NCI-H1092 (cell line): Measurements from ENCODE around the gene RAB30.
"Not testable (repeated sequence)": the region's sequence is repeated elsewhere in the genome, so short reads cannot be mapped to it uniquely, and the experiment has no call there.

Experiments used
- DNase-seq: peaks from one replicate; lab custom pipeline; 2025; lab: John Stamatoyannopoulos, UW

The RAB30 gene

DNA sequence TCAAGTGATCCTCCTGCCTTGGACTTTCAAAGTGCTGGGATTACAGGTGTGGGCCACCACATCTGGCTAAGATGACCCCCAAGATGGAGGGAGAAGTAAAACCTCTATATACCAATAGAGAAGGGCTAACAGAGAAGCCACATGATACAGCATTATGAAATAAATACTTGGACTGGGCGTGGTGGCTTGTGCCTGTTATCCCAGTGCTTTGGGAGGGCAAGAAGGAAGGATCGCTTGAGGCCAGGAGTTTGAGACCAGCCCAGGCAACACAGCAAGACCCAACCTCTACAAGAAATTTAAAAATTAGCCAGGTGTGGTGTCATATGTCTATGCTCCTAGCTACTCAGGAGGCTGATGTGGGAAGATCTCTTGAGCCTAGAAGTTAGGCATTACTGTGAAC lies 61.7 kb downstream of the RAB30 start:
- no peak for DNase-seq

DNA sequence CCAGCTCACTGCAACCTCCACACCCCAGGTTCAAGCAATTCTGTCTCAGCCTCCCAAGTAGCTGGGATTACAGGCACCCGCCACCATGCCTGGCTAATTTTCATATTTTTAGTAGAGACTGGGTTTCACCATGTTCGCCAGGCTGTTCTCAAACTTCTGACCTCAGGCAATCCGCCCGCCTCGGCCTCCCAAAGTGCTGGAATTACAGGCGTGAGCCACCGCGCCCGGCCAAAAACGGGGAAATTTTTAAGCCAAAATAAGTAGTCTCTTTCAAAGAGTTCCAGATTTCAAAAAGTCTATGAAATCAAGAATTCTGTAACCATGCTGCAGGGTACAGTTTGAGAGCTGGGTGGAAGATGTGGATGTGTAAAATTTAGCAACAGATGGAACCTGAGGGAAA lies 62.6 kb downstream of the RAB30 start:
- DNase-seq, result not testable (repeated sequence)

DNA sequence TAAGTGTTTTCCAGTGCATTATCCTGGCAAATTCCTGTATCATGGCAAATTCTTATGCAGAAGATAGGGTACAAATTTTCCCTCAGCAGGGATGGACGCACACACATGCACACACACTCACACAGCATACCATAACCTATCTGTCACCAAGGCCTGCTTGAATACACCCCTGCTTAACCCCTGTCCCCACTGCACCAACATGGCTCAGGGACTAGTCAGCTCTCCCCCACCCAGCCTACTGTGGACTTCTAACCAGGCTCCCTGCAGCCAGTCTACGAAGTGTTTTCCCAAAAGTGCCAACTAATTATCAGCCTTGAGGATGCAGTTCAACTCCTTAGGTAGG lies 63.1 kb downstream of the RAB30 start:
- no peak for DNase-seq

DNA sequence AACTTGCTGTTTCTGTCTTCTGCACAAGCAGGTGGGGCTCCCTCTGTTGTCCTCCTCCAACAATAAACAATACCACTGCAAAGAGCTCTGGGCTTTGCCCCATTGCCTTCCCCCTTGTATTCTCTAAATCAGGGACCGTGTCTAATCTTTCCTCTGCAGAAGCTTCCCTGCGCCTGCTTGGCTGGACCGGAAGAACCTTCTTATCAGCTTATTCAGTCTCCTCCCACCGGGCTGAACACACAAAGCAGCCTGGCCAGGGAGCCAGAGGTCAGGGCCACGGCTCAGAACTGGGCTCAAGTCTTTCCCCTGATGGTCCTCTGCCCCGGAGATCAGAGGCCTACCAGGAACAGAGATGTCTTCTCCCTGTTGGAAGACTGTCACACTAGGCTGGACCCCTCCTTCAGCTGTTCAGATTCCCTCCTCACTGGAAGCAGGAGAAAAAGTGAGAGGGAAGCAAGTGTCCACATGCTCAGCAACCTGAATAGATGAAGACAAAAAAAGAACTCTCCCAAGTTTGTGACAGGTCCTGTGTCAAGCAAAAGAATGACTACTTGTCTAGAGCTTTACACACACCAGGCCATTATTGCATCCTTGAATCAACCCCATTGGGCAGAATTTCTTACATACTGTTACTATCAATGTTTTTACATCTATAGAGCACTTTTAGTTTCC lies 63.7 kb downstream of the RAB30 start:
- no peak for DNase-seq

DNA sequence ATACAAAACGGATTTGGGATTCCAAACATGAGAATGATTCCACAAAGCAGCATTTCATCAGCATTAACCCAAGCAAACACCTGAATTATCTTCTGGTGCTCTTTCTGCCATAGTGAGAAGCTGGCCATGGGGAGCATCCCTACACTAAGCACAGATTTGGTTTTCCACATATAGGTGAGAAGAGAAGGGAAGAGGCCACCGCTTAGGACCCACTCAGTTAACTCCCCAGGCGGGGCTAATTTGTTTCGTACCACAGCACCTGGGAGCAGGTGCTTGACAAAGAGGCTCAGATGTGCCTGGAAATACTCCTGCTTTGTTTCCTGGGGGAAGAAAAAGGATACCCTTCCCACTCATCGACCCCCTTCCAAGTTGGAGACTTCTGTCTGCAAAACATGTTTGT lies 64.2 kb downstream of the RAB30 start:
- no peak for DNase-seq

DNA sequence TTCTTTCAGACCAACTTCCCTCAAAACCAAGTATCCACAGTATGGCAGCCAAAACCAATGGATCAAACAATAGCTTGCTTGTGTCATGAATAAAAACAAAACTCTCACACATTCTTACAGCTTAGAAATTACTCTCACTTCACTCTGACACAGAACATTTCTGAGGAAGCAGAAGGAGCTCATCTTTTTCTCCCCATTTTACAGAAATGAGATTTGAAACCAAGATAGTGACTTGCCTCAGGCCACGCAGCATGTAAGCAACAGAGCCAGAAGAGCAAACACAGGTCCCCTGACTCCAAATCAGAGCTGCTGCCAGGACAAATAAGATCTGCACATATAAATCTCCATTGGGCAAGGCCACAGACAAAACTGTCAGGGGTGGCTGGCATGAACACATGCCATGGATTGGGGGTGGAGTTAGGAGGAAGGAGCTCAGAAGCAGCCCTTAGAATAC lies 64.8 kb downstream of the RAB30 start:
- DNase-seq, result no peak

DNA sequence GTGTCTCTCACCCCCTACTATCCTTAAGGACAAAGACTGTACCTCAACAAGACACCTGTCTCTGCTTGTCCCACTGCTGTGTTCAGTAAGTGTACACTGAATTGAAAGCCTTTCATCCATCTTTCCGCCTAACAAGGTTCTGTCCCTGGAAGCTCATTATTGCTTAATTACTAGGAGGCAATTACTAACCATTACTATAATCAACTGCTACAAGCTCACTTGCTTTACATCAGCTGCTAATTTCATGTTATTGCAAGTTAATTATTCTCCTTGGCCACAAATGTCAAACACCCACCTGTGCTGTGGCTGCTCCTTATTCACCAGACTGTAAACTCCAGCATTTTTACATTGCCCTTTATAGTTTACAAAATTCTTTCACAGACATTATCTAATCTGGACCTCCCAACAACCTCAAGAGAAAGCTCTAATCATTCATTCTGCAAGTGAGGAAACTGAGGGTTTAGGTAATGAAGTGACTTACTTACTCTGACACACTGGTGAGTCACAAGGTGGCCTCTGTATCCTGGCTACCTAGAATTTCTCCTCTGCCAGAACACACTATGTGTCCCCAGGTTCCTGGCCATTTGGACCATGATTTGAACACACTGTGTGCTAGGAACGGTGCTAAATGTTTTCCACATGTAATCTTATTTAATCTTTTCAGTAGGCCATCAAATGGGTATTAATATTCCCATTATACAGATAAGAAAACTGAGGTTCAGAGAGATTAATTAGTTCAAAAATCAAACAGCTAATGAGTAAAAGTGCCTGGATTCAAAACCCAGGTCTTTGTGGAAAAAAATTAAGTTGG lies 66.7 kb downstream of the RAB30 start:
- DNase-seq, result no peak

DNA sequence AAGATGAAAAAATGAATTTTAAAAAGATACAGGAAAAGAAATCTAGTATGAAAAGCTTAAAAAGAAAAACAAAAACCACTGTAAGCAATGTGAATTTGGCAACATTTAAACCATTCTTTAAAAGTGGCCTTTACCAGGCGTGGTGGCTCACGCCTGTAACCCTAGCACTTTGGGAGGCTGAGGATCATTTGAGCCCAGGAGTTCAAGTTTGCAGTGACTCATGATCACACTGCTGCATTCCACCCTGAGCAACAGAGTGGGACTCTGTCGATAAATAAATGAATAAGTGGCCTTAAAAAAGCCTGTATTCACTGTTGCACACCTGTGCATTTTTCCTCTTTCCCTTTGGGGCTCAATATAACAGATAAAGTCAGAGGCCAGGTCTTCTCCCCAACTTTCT lies 69.2 kb downstream of the RAB30 start:
- no peak for DNase-seq

DNA sequence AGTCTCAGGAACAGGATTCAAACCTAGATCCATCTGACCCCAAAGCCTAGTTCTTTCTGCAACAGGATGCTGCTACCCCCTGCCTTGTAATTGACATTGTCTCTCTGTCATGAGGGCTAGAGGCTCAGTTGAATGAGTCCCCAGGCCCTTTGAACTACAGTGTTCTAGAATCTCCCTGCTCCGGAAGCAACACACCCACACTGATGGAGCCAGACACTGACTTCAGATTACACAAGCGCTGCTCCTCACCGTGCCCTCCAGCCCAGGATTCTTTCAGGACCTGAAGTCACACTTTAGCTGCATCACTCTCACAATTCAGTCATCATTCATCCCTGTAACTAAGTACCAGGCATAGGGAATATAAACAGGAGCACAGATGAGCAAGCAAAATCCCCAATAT lies 69.6 kb downstream of the RAB30 start:
- DNase-seq, result no peak

DNA sequence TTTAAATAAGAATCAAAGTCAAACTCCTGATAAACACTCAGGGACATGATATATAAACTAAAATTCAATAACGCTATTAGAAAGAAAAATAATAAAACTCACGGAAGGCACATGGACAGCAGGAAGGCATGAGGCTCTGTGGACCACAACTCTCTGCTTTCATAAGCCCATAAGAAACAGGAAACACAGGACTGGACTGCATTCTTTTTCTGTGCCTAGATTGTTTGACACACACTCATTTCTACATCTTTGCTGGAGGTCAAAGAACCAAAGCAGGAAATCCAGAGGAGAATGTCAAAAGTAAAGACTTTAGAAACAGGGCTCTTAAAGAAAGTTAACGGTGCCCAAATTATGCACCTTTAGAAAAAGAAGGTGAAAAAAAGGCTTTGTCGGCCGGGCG lies 71.3 kb downstream of the RAB30 start:
- DNase-seq, result no peak

DNA sequence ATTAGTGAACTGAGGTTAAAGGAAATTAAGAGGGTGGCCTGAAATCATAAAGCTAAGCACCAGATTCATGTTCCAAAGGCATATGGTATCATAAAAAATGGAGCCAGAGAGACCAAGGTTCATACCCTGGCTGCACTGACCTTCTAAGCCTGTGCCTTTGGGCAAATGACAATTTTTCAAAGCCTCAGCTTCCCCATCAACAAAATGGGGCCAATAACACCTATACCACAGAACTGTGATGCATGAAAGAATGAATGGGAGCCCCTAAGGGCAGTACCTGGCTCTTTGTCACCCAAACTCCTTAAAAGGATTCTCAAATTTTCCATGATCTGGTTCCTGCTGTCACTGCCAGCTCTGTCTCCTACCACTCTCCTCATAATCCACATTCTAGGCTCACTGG lies 72.5 kb downstream of the RAB30 start:
- no peak for DNase-seq

DNA sequence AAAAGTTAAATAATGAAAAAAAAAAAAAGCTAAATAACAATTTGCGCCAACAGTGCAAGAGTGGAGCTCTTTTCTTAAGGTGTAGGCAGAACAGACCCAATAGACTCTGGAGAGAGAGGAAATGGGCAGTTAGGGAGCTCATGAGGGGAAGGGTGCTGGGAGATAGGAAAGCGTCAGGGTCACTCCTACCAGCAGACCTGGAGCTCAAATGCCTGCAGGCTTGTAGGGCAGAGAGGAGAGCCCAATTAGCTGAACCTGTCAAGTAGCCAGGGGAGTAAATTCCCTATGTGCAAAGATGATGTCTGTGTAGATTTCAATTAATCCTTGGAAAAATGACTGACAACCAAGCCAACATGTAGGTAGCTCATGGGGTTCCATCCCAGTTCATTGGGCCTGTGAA lies 73.0 kb downstream of the RAB30 start:
- DNase-seq, result no peak

DNA sequence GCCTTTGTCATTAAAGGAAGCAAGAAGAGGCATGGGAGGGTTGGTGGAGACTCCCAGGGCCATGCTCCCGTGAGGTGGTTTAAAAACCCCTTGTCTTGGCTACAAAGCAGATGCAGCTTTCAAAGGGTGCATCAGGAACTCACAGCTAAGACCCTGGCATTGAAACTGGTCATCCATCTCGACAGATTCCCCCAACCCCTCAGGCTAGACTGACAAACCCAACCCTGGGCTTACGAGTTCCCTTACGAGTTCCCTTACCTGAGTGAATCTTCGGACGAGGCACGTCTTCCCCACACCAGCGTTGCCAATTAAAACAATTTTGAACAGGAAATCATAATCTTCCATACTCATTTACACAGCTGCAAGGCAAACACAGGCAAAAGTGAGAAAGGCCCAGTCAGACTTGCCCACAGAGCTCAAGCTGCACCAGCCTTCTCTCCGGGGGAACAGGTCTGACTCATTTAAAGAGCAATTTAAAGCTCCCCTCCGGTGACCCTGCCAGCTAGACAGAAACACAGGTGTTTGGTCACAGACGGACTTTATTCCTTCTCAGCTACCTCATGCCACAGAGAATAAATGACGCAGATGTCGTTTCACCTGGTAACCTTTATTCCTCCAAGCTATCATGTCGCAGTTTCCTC lies 74.6 kb downstream of the RAB30 start:
- no peak for DNase-seq

DNA sequence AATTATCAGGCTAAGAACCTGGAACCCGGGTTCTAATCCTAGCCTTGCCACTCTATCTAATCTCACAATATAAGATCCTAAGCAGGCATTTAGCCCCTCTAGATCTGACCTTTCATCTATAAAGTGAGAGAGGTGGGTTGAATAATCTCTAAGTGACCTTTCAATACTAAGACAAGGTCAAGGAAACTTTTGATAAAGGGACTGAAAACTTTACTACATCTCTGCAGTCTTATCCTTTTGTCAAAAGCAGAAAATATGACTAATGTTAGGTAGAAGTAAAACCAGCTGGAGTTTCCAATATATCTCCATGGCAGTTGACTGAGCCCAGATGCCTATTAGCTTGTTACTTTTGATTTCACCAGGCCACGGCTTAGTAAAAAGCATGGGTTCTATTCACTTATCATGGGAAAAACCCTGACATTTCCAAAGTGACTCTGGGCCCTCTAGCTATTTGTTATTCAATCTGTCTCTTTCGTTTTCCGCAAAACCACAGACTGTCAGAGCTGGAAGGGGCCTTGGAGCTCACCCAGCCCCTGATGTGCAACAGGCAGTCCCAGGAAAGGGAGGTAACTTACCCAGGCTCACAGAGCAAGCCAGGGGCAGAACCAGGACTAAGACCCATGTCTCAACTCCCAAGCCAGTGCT lies 75.8 kb downstream of the RAB30 start:
- DNase-seq, result no peak

DNA sequence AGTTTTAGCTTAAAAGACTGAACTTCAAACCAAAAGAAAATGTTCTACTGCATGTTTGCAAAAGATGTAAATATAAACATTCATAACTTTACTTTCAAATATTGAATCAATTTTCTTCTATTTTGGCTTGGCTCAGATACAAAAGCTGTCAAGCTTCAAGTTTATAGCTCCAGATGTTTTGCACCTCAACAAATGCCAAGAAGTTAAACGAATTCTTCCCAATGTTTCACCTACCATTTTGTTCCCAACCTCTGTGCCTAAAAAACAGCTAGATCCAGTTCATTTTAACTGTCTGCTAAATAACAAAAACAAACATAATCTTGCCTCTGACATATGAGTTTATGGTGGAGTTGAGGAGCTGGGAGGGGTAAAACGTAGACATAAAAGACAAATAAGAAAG lies 76.5 kb downstream of the RAB30 start:
- DNase-seq, result no peak

DNA sequence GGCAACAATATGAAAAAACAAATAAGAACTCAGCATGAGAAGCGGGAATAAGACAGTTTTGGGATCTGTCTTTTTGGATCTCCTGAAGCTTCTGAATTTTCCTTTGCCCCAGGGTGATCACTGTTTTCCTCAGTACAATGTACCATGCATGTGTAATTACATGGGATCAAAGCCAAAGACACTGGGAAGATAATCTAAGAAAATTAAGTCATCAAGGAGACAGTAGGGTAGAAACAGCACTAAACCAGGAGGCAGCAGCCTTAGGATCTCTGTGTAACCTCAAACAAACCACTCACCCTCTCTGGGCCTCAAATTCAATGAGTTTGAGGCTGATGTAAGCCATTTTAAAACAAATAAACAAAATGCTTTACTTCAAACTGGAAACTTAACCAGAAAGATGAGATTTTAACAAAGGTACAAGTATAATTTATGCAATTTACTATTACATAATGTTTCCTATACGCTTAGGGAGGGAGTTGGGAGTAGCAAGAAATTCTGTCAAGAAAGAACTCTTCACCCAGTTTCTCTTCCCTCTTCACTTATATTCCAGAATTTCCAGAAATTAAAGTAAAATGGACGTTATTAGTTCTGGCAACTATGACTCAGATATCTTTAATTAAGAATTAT lies 77.0 kb downstream of the RAB30 start:
- DNase-seq, result no peak

DNA sequence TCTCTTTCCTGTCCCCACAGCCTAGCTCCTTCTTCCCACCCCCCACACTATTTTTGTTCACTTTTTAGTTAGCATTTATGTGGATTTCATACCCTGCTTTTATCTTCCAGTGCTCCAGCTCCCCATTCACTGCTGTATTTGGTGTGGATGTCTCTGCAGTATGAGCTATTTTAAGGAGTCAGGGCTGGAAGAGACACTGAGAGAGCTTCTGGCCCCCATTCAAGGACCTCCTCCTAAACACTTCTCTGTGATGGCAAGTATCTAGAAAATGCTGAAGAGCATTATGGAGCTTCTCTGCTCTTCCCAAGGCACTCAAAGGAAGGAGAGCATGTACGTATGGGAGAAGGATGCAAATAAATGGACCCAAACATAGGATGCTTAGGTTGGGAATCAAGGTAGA lies 79.5 kb downstream of the RAB30 start:
- no peak for DNase-seq

DNA sequence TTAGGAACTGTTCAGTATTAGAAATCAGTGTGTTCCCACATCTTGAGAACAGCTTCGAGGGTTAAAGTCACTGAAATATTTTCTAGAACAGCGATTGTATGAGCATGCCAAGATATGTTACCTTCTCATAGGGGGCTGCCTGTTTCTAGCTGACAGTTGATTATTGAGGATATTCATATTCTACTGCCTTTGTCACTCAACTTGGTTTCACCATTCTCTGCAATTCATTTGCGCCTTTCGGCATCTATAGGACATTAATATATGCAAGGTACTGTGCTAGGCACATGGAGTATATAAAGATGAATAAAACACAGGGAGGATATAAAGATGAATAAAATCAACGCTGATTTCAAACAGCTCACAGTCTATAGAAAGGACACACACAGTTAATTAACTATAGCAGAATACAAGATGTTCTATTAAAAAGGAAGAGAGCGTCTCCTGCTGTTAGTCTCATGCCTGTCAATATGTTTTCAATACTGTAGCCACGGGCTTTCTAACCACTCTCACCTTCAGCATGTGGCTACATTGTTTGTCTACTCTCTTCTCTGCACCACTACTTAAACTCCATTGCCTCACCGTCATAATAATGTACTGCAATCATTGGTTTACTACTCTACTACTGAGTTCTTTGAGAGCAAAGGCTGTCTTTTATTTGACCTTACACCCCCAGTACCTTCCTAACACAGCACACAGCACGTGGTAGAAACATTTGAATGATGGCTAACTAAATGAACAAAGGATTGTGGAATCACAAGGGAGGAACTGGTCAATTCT lies 81.9 kb downstream of the RAB30 start:
- no peak for DNase-seq

DNA sequence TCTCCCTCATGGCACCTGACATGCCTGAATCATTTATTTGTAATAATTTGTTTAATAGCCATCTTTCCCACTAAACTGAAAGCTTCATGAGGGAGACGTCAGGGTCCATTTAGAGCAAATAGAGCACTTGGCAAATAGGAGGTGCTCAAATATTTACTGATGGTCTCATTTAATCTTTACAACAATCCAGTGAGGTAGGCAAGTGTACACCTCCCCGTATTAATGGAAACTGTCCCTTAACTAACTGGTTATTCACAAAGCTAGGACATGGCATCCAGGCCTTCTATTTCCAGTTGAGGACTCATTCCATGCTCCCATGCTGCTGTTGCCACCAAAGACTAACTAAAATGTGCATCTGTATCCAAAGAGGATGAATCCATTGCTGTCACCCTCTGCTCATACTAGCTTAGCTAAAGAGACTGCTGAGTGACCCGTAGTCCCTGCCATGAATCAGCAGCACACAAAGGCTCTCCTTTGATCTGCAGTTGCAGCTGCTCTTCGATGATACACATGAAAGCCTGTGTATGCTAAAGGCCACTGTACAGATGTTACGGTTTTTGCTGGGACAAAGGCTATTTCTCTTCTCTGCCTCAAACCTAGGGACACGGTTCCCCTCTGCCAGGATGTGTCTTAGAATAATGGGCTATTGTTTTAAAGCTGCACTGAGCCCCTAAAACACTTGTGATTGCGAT lies 82.6 kb downstream of the RAB30 start:
- DNase-seq, result no peak

DNA sequence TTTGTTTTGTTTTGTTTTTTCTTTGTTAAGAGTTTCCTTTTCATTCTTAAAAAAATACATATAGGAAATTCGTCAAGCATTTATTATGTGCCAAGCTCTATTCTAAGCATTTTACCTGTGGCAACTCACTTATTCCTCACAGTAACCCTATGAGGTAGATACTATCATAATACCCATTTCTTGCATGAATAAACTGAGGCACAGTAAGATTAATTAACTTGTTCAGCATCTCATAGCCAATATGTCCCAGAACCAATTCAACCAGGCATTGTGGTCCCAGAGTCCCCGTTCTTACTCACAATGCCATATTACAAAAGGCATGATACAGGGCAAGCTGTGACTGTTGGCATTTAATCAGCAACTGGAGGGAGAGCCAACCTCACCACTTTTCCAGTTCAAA lies 83.7 kb downstream of the RAB30 start:
- DNase-seq, result no peak

DNA sequence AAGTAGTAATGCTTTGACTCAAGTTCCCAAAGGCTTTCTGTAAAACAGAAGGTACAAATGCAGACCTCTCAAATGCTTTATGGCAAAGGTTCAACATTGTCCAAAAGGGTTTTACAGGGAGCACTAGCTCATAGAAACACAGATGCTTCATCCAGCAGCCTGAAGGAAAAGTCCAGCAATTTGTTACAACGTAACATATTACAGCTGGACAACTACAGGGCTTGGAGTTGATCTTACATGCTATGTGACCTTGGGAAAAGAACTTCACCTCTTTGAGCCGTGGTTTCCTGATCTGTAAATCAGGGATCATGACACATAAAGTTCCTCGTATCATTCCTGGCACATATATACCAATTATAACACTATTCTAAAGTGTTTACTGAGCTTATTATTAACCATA lies 85.3 kb downstream of the RAB30 start:
- DNase-seq, result no peak
